Uterus (tissue), 2 donors: Measurements from ENCODE around the gene PXMP4.

Experiments used
- CTCF ChIP-seq, 4 experiments: fragments of 200-600 bp in 2 of 4; fragments of 450-650 bp in 2 of 4; sonication (generic) in 2 of 4; IDR thresholded peaks; one replicate each; pipeline ENCODE4 v1.5.1; 2016 to 2019; ENCODE audit warnings: antibody characterized with exemption in 4 of 4, mild to moderate bottlenecking in 2 of 4, moderate library complexity in 1 of 4
- POLR2A ChIP-seq, 2 donors: fragments of 450-650 bp; IDR thresholded peaks; one replicate each; pipeline ENCODE4 v1.6.1; 2016; ENCODE audit warnings: antibody characterized with exemption in 2 of 2, mild to moderate bottlenecking in 1 of 2, moderate library complexity in 1 of 2

DNA sequence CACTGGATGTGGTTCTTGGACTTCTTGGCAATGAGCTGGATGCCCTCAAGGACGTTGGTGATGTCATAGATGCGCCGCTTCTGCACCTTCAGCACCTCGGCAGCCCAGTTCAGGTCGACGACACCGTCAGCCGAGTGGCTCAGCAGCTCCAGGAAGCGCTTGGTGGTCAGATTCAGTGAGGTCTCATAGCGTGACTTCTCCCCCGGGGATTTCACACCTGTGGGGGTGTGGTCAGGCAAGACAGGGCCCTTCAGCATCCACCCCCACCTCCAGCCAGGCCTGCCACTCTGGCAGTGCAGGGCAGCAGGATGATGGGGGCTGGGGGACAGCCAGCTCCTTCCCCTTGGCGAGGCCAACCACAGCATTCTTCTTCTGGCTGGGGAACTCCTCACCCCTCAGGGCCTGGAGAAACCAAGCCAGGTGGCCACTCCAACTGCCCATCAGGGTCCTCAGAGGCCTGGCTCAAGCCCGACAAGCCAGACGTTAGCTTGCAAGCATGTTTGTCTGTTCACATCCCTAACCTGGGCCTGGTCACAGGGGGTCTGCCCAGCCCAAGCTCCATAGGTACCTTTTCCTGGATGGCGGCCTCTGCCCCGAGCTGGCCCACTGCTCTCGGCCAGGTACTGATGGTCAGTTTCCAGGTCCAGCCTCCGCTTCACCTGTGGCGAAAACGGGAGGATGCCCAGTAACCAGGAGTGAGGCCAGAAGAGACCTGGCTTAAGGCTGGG, 40.2 kb downstream of the PXMP4 start:
- TF ChIP-seq CTCF (IDR thresholded peaks at IDR 0.05), result no peak
- no peak for TF ChIP-seq POLR2A (IDR thresholded peaks at IDR 0.05)
